BJ (cell line): ENCODE data around the gene CORO2B. TPM values are rescaled to one million over a fixed set of nuclear protein-coding genes. Genes with fewer than 3 reads are reported as not detected.

Experiments used
- CTCF ChIA-PET: fragments of 350-600 bp; formaldehyde crosslinking; extraction: SDS; loops from one replicate; lab custom pipeline; 2021; ENCODE audit warnings: antibody characterized with exemption, inconsistent platforms; lab: Yijun Ruan, JAX
- POLR2A ChIA-PET: fragments of 300-600 bp; sonication (Branson Sonifier 250); formaldehyde crosslinking; extraction: SDS; loops from one replicate; lab custom pipeline; 2021; ENCODE audit warnings: antibody characterized with exemption; lab: Charles Lee
- DNase-seq: peaks from one replicate; pipeline ENCODE4 v3.0.0-alpha.2; 2011; ENCODE audit warnings: low read depth
- H3K27me3 ChIP-seq: 2 replicates; pipeline ENCODE4 v1.6.0; 2011; ENCODE audit warnings: low read length; ENCODE audit not compliant: control insufficient read depth, insufficient read depth
- H3K36me3 ChIP-seq: 2 replicates; pipeline ENCODE4 v1.5.1; 2011; ENCODE audit warnings: low read length; ENCODE audit not compliant: control insufficient read depth, insufficient read depth
- H3K4me3 ChIP-seq: 2 replicates; pipeline ENCODE4 v1.5.1; 2011; ENCODE audit warnings: low read depth, mild to moderate bottlenecking, control low read depth, low read length
- polyA plus RNA-seq: library from polyadenylated mRNA; depleted of rRNA; stranded (reverse); fragments of >200 nt; gene quantifications from 2 replicates; pipeline ENCODE4 v1.2.3, GENCODE V29; 2011
- TF ChIP-seq, protein P1 (sequence below): IDR thresholded peaks from 2 replicates; pipeline ENCODE4 v1.5.1; 2011; ENCODE audit warnings: low read depth, mild to moderate bottlenecking, control low read depth, inconsistent platforms, low read length, moderate library complexity; ENCODE audit not compliant: insufficient read depth

CORO2B gene
- polyA plus RNA-seq, 1 experiment: 7.7 TPM

DNA sequence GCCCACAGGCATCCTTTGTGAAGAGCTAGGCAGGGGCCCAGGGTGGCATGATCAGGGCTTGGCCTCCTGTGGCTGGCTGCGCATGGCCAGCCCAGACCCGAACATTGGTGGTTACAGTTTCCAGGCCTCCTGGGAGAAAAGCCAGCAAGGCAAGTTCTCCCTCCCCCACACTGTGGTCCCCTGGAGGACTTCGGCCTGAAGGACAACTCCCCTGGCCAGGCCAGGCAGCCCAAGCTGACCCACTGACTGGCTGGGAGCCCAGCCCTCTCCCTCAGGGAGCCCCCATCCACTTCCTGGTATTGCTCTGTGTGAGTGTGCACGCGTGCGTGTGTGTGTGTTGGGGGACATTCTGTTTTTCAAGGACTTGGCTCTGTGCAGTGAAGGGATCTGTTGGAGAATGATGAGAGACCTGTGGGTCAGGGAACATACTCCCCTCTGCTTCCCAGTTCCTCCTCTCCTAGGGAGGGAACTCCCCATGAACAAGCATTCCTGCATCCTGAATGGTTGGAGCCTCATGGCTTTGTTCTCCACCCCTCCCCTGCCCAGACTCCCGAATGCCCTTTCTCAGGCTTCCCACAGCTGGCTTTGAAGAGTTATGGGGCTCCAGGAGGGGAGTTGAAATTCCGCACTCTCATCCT, 29.5 kb downstream of the CORO2B start:
- Histone ChIP-seq H3K4me3 (no peak overlapping the region), H3K27me3 (no peaks in the 10 kb centered on the region), H3K36me3 (no peaks in the 10 kb centered on the region)
- TF ChIP-seq, protein P1, sequence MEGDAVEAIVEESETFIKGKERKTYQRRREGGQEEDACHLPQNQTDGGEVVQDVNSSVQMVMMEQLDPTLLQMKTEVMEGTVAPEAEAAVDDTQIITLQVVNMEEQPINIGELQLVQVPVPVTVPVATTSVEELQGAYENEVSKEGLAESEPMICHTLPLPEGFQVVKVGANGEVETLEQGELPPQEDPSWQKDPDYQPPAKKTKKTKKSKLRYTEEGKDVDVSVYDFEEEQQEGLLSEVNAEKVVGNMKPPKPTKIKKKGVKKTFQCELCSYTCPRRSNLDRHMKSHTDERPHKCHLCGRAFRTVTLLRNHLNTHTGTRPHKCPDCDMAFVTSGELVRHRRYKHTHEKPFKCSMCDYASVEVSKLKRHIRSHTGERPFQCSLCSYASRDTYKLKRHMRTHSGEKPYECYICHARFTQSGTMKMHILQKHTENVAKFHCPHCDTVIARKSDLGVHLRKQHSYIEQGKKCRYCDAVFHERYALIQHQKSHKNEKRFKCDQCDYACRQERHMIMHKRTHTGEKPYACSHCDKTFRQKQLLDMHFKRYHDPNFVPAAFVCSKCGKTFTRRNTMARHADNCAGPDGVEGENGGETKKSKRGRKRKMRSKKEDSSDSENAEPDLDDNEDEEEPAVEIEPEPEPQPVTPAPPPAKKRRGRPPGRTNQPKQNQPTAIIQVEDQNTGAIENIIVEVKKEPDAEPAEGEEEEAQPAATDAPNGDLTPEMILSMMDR: no peak
- POLR2A ChIA-PET: no interaction called here
- CTCF ChIA-PET: no interaction called here
- DNase-seq: no peak

DNA sequence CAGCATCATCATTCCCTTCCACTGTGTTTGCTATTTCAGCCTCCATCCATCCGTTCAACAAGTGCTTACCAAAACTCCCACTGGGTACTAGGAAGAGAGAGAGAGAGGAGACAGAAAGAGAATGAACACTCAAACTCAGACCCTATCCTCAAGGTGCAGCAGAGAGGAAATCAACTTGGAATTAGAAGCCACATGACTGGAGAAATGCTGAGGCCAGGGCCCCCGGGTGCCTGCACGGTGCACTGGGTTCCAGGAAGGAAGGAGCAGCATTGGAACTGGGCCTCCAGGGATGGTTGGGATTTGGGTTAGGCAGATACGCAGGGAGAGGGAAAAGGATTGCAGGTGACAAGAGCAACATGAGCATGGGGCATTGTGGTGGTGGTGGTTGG, 30.0 kb downstream of the CORO2B start:
- TF ChIP-seq, protein P1: no peak
- CTCF ChIA-PET: no interaction called here
- POLR2A ChIA-PET: no interaction called here

DNA sequence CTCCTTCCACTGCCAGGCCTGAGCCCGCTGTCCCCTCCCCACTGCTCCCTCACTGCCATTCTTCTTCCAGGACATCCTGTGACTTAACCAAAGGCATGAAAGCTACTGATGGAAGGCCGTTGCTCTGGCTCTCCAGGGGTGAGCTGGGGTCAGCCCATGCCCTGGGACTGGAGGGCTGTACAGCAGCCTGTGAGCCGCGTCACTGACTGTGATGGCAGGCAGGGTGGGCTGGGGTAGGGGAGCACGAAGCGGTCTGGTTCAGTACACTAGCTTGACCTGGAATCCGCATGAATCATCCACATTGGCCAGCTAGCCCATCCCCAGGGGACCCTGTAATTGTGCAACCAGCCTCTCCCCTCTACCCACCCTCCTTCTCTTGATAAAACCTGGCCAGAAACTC, 30.8 kb downstream of the CORO2B start:
- no peak overlapping the region for H3K4me3 ChIP-seq
- ChIA-PET CTCF (no interaction called here), POLR2A (no interaction called here)
- TF ChIP-seq, protein P1: no peak
- no peaks in the 10 kb centered on the region for H3K36me3 ChIP-seq
- no peak for DNase-seq
- H3K27me3 ChIP-seq: no peaks in the 10 kb centered on the region

More for the DNA sequence above, 30.0 kb downstream of the CORO2B start:
- no peaks in the 10 kb centered on the region for H3K36me3 ChIP-seq
- DNase-seq: no peak
- H3K4me3 ChIP-seq: no peak overlapping the region
- no peaks in the 10 kb centered on the region for H3K27me3 ChIP-seq

DNA sequence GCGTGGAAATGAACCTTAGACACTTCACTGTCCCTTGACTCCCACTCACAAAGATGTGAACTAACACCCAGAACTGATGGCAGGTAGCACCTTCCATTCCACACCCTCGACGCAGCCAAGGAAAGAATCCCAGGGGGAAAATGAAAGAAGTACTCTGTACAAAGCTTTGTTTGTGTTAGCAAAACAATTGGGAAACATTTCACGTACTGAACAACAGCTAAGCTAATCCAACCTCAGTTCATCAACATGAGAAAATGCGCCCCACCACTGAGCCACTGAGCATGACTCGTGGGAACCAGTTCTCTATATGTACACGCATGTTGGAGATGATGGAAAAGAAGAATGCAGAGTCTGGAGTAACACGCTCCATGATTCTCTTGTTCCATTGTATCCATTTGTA, 32.0 kb downstream of the CORO2B start:
- H3K27me3 ChIP-seq: no peaks in the 10 kb centered on the region
- no peak overlapping the region for H3K4me3 ChIP-seq
- TF ChIP-seq, protein P1: no peak
- CTCF ChIA-PET: no interaction called here
- no peak for DNase-seq
- POLR2A ChIA-PET: no interaction called here
- no peaks in the 10 kb centered on the region for H3K36me3 ChIP-seq

DNA sequence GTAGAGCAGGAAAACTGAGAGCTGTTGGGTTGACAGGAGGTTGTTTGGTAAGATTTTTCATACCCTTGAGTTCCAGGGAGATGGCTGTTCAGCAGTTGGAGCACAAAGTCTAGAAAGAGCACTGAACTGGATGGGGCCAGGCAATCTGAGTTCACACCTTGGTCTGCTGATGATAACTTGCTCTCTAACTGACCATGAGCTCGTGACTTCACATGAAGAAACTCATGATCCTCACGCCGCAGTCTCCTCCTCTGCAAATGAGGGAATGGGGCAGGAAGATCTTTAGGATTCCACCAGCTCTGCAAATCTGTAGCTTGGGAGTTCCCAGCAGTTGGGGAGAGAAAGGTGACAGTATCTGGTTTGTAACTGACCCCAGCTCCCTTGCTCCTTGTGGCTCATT, 33.7 kb downstream of the CORO2B start:
- DNase-seq: no peak
- H3K36me3 ChIP-seq: no peaks in the 10 kb centered on the region
- no peaks in the 10 kb centered on the region for H3K27me3 ChIP-seq
- TF ChIP-seq, protein P1: no peak
- ChIA-PET CTCF (interaction anchor here (0.8 kb wide), 1 partner anchor 22 kb away, joined by 3 read pairs; no protein-coding TSS in a partner anchor), POLR2A (no interaction called here)
- no peak overlapping the region for H3K4me3 ChIP-seq
